ENCODE data around the gene SEL1L2. TPM values are rescaled to one million over a fixed set of nuclear protein-coding genes. Genes with fewer than 3 reads are reported as not detected.

The SEL1L2 gene
- total and polyA plus RNA-seq, 9 donors = 0.73 to 9.3 (median 3.8) TPM; not detected in 3

- no peak overlapping the region for H3K4me3 ChIP-seq
- no peaks in the 10 kb centered on the region for H3K9me3 ChIP-seq
- intact Hi-C loops (cut with DNase I) = no loop called here
- 83 to 91% (median 86%) methylated on average over 3 of the region's 3 CpGs for WGBS, 3 donors
- H3K27me3 ChIP-seq = no peaks in the 10 kb centered on the region
- DNase-seq = no peak
- no peaks in the 10 kb centered on the region for H3K36me3 ChIP-seq
- TF ChIP-seq EP300 (IDR thresholded peaks at IDR 0.05) (no peak), CTCF (IDR thresholded peaks at IDR 0.05) (no peak), POLR2A (IDR thresholded peaks at IDR 0.05) (no peak)
- H3K4me1 ChIP-seq (ENCODE audit: insufficient read depth) = no peaks in the 10 kb centered on the region
- no peak overlapping the region for H3K27ac ChIP-seq
These were observed 85.6 kb downstream of the SEL1L2 start for GRCh38 chr20:13904766-13905165.

GRCh38 chr20:13900496-13900895 is 89.9 kb downstream of the SEL1L2 start:
- intact Hi-C loops (cut with DNase I) = no loop called here
- no peaks in the 10 kb centered on the region for H3K4me1 ChIP-seq (ENCODE audit: insufficient read depth)
- no peaks in the 10 kb centered on the region for H3K9me3 ChIP-seq
- 92 to 95% (median 94%) methylated on average over 10 of the region's 10 CpGs for WGBS, 3 donors
- no peak for TF ChIP-seq POLR2A (IDR thresholded peaks at IDR 0.05)
- no peak for TF ChIP-seq CTCF (IDR thresholded peaks at IDR 0.05)
- TF ChIP-seq EP300 (IDR thresholded peaks at IDR 0.05) = no peak
- no peak overlapping the region for H3K4me3 ChIP-seq
- no peak overlapping the region for H3K27ac ChIP-seq
- no peaks in the 10 kb centered on the region for H3K36me3 ChIP-seq
- no peaks in the 10 kb centered on the region for H3K27me3 ChIP-seq
- DNase-seq = no peak

- 94 to 97% (median 97%) methylated on average over 2 of the region's 2 CpGs for WGBS, 3 donors
- no peaks in the 10 kb centered on the region for H3K9me3 ChIP-seq
- no peak overlapping the region for H3K27ac ChIP-seq
- TF ChIP-seq EP300 (IDR thresholded peaks at IDR 0.05) (no peak), POLR2A (IDR thresholded peaks at IDR 0.05) (no peak), CTCF (IDR thresholded peaks at IDR 0.05) (no peak)
- intact Hi-C loops (cut with DNase I) = loop anchor here in 1 of 4 donors (10.0 kb wide), 1 partner anchor 57 kb away; no protein-coding TSS in a partner anchor
- H3K27me3 ChIP-seq = no peaks in the 10 kb centered on the region
- H3K4me3 ChIP-seq = no peak overlapping the region
- DNase-seq = no peak
- no peaks in the 10 kb centered on the region for H3K36me3 ChIP-seq
- no peaks in the 10 kb centered on the region for H3K4me1 ChIP-seq (ENCODE audit: insufficient read depth)
These were observed 92.3 kb downstream of the SEL1L2 start for GRCh38 chr20:13898012-13898612.

- TF ChIP-seq POLR2A (IDR thresholded peaks at IDR 0.05) (no peak), EP300 (IDR thresholded peaks at IDR 0.05) (no peak), CTCF (IDR thresholded peaks at IDR 0.05) (no peak)
These were observed 98.8 kb downstream of the SEL1L2 start for GRCh38 chr20:13891575-13891974.

More at GRCh38 chr20:13891575-13891974, 98.8 kb downstream of the SEL1L2 start:
- Histone ChIP-seq H3K4me3 (no peak overlapping the region), H3K27ac (no peak overlapping the region), H3K9me3 (peaks cover 0 to 4% of the 10 kb centered on the region in 2 donors), H3K36me3 (no peaks in the 10 kb centered on the region), H3K27me3 (no peaks in the 10 kb centered on the region), H3K4me1 (ENCODE audit: insufficient read depth) (no peaks in the 10 kb centered on the region)
- intact Hi-C loops (cut with DNase I) = loop anchor here in 1 of 4 donors (10.0 kb wide), 1 partner anchor 63 kb away; no protein-coding TSS in a partner anchor
- WGBS, 3 donors = 86 to 97% (median 96%) methylated on average over 1 of the region's 1 CpG
- no peak for DNase-seq

Measured in ovary (tissue), 9 donors.